GM18909 (cell line): Measurements from ENCODE around the gene DHRS2.
"Not testable (repeated sequence)": the region's sequence is repeated elsewhere in the genome, so short reads cannot be mapped to it uniquely, and the experiment has no call there.

Experiments
- ATAC-seq: cut with Tn5 transposase; IDR thresholded peaks from one replicate; pipeline ENCODE4 v1.9.1; 2021; ENCODE audit warnings: mild to moderate bottlenecking; ENCODE audit not compliant: unreplicated experiment, poor library complexity

DHRS2 gene

GRCh38 chr14:23631234-23631633, 4.9 kb upstream of the DHRS2 start:
- no peak for ATAC-seq

DNA sequence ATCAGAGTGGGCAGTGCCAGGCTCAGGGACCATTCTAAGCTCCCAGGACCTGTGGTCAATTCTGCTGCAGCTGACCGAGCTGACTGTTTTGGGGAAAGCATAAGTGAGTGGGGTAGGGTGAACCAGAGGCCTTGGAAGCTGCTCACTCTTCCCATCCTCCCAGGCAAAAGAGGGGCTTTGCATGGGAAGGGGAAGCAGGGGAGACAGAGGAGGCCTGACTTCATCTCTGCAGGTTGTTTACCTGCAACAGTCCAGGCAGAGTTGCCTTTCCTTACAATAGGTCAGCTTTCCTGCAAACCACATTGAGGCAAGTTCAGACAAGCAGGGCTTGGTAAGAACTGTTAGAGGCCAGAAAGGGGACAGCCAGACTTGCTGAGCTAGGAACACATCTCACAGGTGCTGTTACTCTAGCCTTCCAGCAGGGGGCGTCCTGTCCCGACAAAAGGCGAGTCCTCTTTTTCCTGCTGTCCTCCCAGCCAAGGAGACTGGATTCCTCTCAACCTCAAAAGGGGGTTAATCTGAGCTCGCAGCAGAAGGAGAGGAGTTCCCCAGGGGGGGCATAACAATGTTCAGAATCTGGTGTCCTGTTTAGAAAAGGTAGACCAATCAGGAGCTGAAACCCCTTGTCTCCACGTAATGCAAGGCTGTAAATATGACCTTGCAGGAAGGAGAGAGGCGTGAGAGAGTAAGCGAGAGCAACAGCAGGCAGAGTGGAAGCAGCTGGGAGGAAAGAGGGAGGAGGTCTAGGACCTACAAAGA, 4.3 kb upstream of the DHRS2 start:
- ATAC-seq, result peak; percentile 78

DNA sequence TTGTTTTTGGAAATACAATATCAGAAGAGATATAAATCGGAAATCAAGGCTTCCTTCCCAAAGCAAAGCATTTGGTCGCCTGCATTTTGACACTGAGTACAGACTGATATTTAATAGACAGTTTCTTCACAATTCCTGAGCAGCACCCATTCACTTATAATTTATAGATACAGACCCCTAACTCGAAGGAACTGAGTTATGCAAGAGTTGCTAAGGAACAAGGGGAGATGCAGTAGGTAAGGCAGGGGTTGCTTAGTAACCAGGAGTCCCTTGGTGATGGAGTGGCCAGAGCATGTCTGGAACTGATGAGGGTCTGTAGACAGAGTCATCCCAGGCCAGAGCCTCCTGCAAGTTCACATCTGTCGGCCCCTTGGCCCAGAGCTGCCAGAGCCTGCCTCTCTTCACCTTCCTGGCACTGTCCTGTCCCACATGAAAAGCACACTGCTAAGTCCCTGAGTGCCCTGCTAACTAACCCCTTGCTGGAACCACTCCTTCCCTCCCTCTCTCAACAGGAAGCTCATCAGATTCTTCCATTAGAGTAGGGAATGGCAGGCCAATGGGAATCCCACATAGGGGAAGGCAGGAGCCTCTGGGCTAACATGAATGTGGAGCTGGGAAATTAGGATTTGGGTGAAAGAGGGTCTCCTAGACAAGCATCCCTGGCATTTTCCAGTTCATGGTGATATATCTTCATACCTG, 3.6 kb upstream of the DHRS2 start:
- ATAC-seq, result no peak

- no peak for ATAC-seq
Observed at GRCh38 chr14:23633160-23633701, 2.9 kb upstream of the DHRS2 start.

DNA sequence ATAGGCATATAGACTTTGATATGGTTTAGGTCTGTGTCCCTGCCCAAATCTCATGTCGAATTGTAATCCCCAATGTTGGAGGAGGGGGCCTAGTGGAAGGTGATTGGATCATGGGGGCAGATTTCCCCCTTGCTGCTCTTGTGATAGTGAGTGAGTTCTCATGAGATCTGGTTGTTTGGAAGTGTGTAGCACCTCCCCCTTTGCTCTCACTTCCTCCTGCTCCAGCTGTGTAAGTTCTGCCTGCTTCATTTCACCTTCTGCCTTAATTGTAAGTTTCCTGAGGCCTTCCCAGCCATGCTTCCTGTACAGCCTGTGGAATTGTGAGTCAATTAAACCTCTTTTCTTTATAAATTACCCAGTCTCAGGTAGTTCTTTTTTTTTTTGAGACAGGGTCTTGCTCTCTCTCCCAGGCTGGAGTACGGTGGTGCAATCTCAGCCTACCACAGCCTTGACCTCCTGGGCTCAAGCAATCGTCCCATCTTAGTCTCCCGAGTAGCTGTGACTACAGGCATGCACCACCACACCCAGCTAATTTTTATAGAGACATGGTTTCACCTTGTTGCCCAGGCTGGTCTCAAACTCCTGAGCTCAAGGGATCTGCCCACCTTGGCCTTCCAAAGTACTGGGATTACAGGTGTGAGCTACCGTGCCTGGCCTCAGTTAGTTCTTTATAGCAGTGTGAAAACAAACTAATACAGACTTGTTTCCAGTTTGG, 1.3 kb upstream of the DHRS2 start:
- not testable (repeated sequence) for ATAC-seq

DNA sequence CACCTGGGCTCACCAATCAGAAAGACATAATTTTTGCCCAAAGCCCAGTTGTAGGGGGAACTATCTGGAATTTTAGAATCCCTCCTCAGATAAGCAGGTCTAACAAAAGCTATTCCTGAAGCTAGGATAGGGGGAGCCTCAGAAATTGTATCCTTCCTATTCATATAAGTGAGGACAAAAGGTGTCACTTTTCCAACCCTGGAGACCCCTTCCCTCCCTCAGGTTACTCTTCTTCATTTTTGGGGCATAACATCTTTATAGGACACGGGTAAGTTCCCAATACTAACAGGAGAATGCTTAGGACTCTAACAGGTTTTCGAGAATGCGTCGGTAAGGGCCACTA, 1.1 kb downstream of the DHRS2 start:
- ATAC-seq, result not testable (repeated sequence)

DNA sequence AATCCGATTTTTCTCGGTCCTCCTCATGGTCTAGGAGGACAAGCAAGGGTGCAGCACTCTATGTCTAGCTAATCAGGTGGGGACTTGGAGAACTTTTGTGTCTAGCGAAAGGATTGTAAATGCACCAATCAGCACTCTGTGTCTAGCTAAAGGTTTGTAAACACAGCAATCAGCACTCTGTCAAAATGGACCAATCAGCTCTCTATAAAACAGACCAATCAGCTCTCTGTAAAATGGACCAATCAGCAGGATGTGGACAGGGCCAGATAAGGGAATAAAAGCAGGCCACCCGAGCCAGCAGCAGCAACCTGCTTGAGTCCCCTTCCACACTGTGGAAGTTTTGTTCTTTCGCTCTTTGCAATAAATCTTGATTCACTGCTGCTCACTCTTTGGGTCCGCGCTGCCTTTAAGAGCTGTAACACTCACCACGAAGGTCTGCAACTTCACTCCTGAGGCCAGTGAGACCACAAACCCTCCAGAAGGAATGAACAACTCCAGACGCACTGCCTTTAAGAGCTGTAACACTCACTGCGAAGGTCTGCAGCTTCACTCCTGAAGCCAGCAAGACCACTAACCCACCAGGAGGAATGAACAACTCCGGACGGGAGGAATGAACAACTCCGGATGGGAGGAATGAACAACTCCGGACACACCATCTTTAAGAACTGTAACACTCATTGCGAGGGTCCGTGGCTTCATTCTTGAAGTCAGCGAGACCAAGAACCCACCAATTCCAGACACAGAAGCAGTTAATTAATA, 1.7 kb downstream of the DHRS2 start:
- ATAC-seq, result not testable (repeated sequence)

- ATAC-seq, result no peak
Observed at GRCh38 chr14:23638414-23639047, 2.4 kb downstream of the DHRS2 start.

GRCh38 chr14:23639048-23639890, 3.1 kb downstream of the DHRS2 start:
- ATAC-seq, result no peak

GRCh38 chr14:23639891-23640523, 3.8 kb downstream of the DHRS2 start:
- ATAC-seq, result no peak

- ATAC-seq, result no peak
Observed at GRCh38 chr14:23640524-23641141, 4.5 kb downstream of the DHRS2 start.

- no peak for ATAC-seq
Observed at GRCh38 chr14:23641180-23641914, 5.2 kb downstream of the DHRS2 start.

DNA sequence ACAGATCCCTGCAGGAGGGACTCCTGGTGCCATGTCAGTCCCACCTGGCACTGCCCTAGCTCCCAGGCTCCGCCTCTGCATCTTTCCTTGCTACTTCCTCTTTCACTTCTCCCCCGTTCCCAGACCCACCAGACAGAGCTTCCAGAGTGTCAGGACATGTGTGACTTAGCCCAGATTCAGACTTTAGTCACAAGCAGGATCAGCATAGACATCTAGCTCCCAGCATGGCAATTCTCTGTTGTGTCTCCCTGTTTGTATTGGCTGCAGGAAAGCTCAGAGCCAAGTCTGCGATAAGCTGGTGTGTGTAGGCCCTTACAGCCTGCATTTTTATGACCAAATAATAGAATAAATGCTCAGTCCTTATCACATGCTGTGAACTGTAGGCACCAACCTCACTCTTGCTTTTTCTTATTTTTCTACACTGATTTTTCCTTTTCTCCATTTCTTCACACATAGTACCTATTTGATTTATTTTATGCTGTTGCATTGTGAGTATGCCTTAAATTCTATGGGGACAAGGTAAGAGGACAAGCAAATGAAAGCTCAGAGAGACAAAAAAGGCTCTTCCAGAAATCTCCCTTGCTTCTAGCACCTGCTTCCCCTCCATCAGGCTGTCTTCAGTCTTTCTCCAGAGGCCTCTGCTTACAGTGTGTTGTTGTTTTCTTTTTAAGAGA, 5.9 kb downstream of the DHRS2 start:
- no peak for ATAC-seq

DNA sequence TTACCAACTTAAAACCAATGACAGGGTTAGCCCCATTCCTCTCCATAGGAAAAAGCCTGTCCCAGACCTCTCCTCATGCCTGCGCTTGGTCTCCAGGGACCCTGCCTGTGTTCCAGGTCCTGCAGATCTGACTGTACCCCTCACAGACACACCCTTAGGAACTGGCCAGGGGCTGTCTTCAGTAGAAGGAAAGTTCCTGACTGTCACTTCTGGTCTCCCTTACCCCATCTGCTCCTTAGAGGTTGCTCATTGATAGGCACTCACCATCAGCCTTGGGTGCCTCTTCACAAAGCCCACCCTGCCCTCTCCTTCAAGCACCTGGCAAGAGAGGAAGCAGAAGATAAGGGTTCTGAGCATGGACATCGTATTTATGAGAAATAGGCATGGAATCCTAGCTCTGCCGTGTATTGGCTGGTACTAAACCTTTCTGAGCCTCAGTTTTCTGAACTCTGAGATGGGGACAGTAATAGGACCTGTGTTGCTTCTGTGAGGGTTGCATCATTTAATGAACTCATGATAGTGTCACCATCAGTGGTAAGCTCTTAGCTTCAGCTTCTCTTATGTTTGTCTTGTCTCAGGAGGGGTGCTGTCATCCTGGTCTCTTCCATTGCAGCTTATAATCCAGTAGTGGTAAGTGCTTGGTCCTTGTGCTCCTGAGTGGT, 7.5 kb downstream of the DHRS2 start:
- ATAC-seq, result no peak

GRCh38 chr14:23644195-23644918, 8.2 kb downstream of the DHRS2 start:
- no peak for ATAC-seq

DNA sequence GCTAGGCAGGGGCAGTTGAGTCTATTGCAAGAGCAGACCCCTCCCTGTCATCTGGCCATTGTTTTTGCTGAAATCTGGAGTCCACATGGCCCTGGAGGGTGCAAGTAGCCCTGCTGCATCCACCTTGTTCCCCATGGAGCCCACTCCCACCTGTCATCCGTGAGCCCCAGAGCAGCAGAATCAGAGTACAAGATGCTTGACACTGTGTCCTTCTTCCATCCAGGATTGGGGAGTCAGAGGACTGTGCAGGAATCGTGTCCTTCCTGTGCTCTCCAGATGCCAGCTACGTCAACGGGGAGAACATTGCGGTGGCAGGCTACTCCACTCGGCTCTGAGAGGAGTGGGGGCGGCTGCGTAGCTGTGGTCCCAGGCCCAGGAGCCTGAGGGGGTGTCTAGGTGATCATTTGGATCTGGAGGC, 8.8 kb downstream of the DHRS2 start:
- no peak for ATAC-seq
